K562 (cell line): ENCODE results near the gene C19orf44. TPM values are rescaled to one million over a fixed set of nuclear protein-coding genes. Genes with fewer than 3 reads are reported as not detected.

Source experiments
- ATAC-seq: fragments of 200-7000 bp; cut with Tn5 transposase; 3 replicates; pipeline ENCODE4 v1.9.1; 2020; ENCODE audit warnings: moderate library complexity
- BruUV-seq: library from RNA; stranded (reverse); fragments of 400-500 nt; replicated peaks from 2 replicates; lab custom pipeline; 2021; lab: Mats Ljungman, UMichigan
- CTCF ChIA-PET: fragments of 300-600 bp; formaldehyde crosslinking; extraction: SDS; loops from one replicate; lab custom pipeline; 2021; ENCODE audit warnings: low intra/inter-chr PET ratio; lab: Yijun Ruan, JAX
- POLR2A ChIA-PET: fragments of 300-600, 350-650 bp; sonication (Branson Sonifier 250); formaldehyde crosslinking; extraction: SDS; loops from one replicate; lab custom pipeline; 2021; ENCODE audit warnings: antibody characterized with exemption, inconsistent platforms; lab: Yijun Ruan, JAX
- DNase-seq, 4 experiments: peaks; one replicate each; pipeline versions ENCODE4 v3.0.0 to v3.0.0-alpha.2; 2011 to 2018; ENCODE audit warnings: low spot score in 3 of 4, mixed read lengths in 3 of 4; ENCODE audit errors: extremely low read depth in 1 of 4
- FAIRE-seq: peaks from 2 replicates; lab custom pipeline; 2011; peaks lifted over from hg19 to GRCh38; lab: Jason Lieb, UNC
- H2AFZ ChIP-seq: 2 replicates; pipeline ENCODE4 v1.6.0; 2011; ENCODE audit warnings: low read depth, low read length, control low read depth, inconsistent platforms
- H3K27ac ChIP-seq: fragments of 200-600 bp; 3 replicates; pipeline ENCODE4 v1.8.0; 2011; ENCODE audit warnings: low read depth, mild to moderate bottlenecking, control low read depth, inconsistent platforms, low read length, moderate library complexity, mixed read lengths; ENCODE audit errors: extremely low read depth
- H3K27me3 ChIP-seq, 2 experiments: fragments of 300-600 bp in 1 of 2; 2 replicates in 1 of 2; 3 replicates in 1 of 2; pipeline versions ENCODE4 v1.6.0 to v1.8.0; 2011; ENCODE audit warnings: inconsistent platforms in 2 of 2, low read length in 2 of 2, mild to moderate bottlenecking in 1 of 2, mixed read lengths in 1 of 2, moderate library complexity in 1 of 2; ENCODE audit not compliant: control insufficient read depth in 2 of 2, insufficient read depth in 2 of 2
- H3K36me3 ChIP-seq: fragments of 300-600 bp; 3 replicates; pipeline ENCODE4 v1.8.0; 2011; ENCODE audit warnings: mild to moderate bottlenecking, low read length, inconsistent platforms; ENCODE audit not compliant: control insufficient read depth, insufficient read depth
- H3K4me1 ChIP-seq, 2 experiments: fragments of 200-600 bp in 1 of 2; replicated peaks in 1 of 2; 2 replicates in 1 of 2; 3 replicates in 1 of 2; pipeline versions ENCODE4 v1.5.1 to v1.8.0; 2011; ENCODE audit warnings: inconsistent platforms in 2 of 2, low read length in 2 of 2, mild to moderate bottlenecking in 1 of 2, mixed read lengths in 1 of 2, moderate library complexity in 1 of 2; ENCODE audit not compliant: control insufficient read depth in 2 of 2, insufficient read depth in 2 of 2
- H3K4me2 ChIP-seq: 2 replicates; pipeline ENCODE4 v1.6.1; 2011; ENCODE audit warnings: low read length, control low read depth, inconsistent platforms, mixed read lengths; ENCODE audit not compliant: insufficient read depth
- H3K4me3 ChIP-seq: fragments of 200-600 bp; sonication (generic), shearing (Covaris generic); 2 replicates; pipeline ENCODE4 v1.5.1; 2016; ENCODE audit warnings: control low read depth, inconsistent platforms
- H3K79me2 ChIP-seq: fragments of 200-600 bp; 3 replicates; pipeline ENCODE4 v1.8.0; 2011; ENCODE audit warnings: low read length, inconsistent platforms; ENCODE audit not compliant: control insufficient read depth, insufficient read depth
- H3K9ac ChIP-seq, 2 experiments: 2 replicates each; pipeline versions ENCODE4 v1.6.0 to v1.6.1; 2011; ENCODE audit warnings: low read depth in 2 of 2, low read length in 2 of 2, control low read depth in 1 of 2, inconsistent platforms in 1 of 2, mild to moderate bottlenecking in 1 of 2, mixed read lengths in 1 of 2; ENCODE audit not compliant: insufficient read depth in 1 of 2
- H3K9me1 ChIP-seq: one replicate; pipeline ENCODE4 v1.6.0; 2011; ENCODE audit warnings: inconsistent platforms, mild to moderate bottlenecking, low read length, moderate library complexity; ENCODE audit not compliant: control insufficient read depth, insufficient read depth
- H3K9me3 ChIP-seq: replicated peaks from 2 replicates; pipeline ENCODE4 v1.5.1; 2011; ENCODE audit warnings: low read depth, low read length, inconsistent platforms; ENCODE audit not compliant: control insufficient read depth, insufficient read depth
- H4K20me1 ChIP-seq: replicated peaks from 2 replicates; pipeline ENCODE4 v1.6.1; 2011; ENCODE audit warnings: low read length, inconsistent platforms, mixed read lengths; ENCODE audit not compliant: control insufficient read depth, insufficient read depth
- EZH2 ChIP-seq: IDR thresholded peaks from 2 replicates; pipeline ENCODE4 v1.6.1; 2012; ENCODE audit warnings: low read depth, mild to moderate bottlenecking, inconsistent platforms, low read length, borderline replicate concordance
- HDAC6 ChIP-seq: IDR thresholded peaks from 2 replicates; pipeline ENCODE4 v1.6.1; 2012; ENCODE audit warnings: low read depth, mild to moderate bottlenecking, control low read depth, inconsistent platforms, low read length, moderate library complexity
- PTTG1 ChIP-seq: fragments of 450-650 bp; IDR thresholded peaks from 2 replicates; pipeline ENCODE4 v1.6.1; 2016; ENCODE audit warnings: low read depth, mild to moderate bottlenecking, missing genetic modification characterization, missing compliant biosample characterization
- STAT5A ChIP-seq: IDR thresholded peaks from 2 replicates; pipeline ENCODE4 v1.6.1; 2012; ENCODE audit warnings: low read length, inconsistent platforms, borderline replicate concordance
- TBL1XR1 ChIP-seq, 2 experiments: IDR thresholded peaks; 2 replicates each; pipeline ENCODE4 v1.6.1; 2012; ENCODE audit warnings: improper control_type of control experiment in 2 of 2, low read length in 2 of 2, mild to moderate bottlenecking in 1 of 2
- WGBS: fragments of 100-300 bp; shearing (Covaris generic); methylation state at CpG from one replicate; pipeline ENCODE4 v1.1.6; 2016; ENCODE audit warnings: low coverage, mixed read lengths; ENCODE audit not compliant: insufficient coverage; ENCODE audit errors: missing lambda C conversion rate; 5-methylcytosine and 5-hydroxymethylcytosine counted together
- in situ Hi-C: fragments of 300-500 bp; cut with MboI; formaldehyde crosslinking; loops from 4 replicates; pipeline ENCODE4 v1.15.0; 2018; ENCODE audit warnings: inconsistent platforms, mixed read lengths
- intact Hi-C: fragments of 100-400 bp; cut with micrococcal nuclease; formaldehyde crosslinking; loops from 2 replicates; pipeline ENCODE4 v1.14.2; 2022
- polyA plus RNA-seq, 8 experiments: library from polyadenylated mRNA; depleted of rRNA in 4 of 8; stranded (reverse) in 5 of 8; unstranded in 3 of 8; fragments of >200 nt; fragmentation: Nextera tagmentation in 2 of 8; fragmentation: Illumina TruSeq in 1 of 8; extraction: Ambion mirVana in 2 of 8; extraction: Trizol in 1 of 8; gene quantifications; 2 replicates each; pipeline versions ENCODE4 v1.2.1 to v1.2.3, GENCODE V29; 2011 to 2014; ENCODE audit warnings: inconsistent platforms in 1 of 8, missing spikeins in 1 of 8
- total RNA-seq, 7 experiments: library from RNA; depleted of rRNA in 6 of 7; stranded (reverse); fragments of >200 nt in 6 of 7; fragmentation: Illumina TruSeq in 2 of 7; extraction: Trizol in 2 of 7; gene quantifications; 2 replicates each; pipeline versions ENCODE4 v1.2.1 to v1.2.3, GENCODE V29; 2011 to 2021; ENCODE audit warnings: low replicate concordance in 1 of 7
- TF ChIP-seq, protein P1 (sequence below): fragments of 450-650 bp; IDR thresholded peaks from 2 replicates; pipeline ENCODE4 v1.6.1; 2014; ENCODE audit warnings: low read depth, mild to moderate bottlenecking, moderate library complexity, borderline replicate concordance

Gene C19orf44
- total and polyA plus RNA-seq, 9 of the 15 experiments (the other 6 are each of a cell fraction or from before 2014, with no cell fraction given) = 0.41 to 7.7 (median 3.5) TPM

DNA sequence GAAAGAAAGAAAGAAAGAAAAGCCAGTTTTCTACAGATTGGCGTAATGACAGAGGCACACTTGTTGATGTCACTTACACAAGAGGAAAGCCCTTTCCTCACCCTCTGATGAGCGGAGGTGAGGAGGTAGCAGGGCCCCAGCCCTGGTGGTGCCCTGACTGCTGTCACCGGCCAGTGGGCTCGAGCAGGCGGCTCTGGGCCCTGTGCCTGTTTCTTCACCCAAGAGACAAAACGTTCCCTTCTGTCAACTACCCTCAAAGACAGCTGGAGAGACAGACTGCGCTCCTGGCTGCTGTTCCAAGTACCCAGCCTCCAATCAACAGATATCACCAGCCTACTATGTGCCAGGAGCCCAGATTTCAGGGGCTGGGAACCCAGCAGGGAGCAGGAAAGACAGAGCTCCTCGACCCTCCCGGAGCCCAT, 34.6 kb upstream of the C19orf44 start:
- no peak for DNase-seq
- no peak for FAIRE-seq
- ATAC-seq = no peak
- ChIA-PET POLR2A (interaction anchor here (0.6 to 1.3 kb wide), 3 partner anchors 14 to 118 kb away, joined by 3 to 6 read pairs (median 3); partner anchors contain the start of genes C19orf44 and CALR3), CTCF (no interaction called here)
- Histone ChIP-seq H3K27ac (no peak overlapping the region), H3K9me1 (peaks cover 5% of the 10 kb centered on the region), H3K4me3 (no peak overlapping the region), H3K4me1 (peaks cover 12 to 38% of the 10 kb centered on the region in 2 experiments; a peak in 4 of 5 replicates), H3K27me3 (no peaks in the 10 kb centered on the region), H3K79me2 (peaks cover 84% of the 10 kb centered on the region), H3K4me2 (no peak overlapping the region), H3K36me3 (peaks cover 5% of the 10 kb centered on the region; the same call in 1 of the 3 replicates), H4K20me1 (peaks cover 58% of the 10 kb centered on the region), H3K9me3 (no peaks in the 10 kb centered on the region), H2AFZ (no peak overlapping the region), H3K9ac (0 out of 4 replicates have a peak overlapping the region, but pooled peaks of 1 of the 2 experiments have one; percentile 48)
- intact Hi-C loops (no loop called here), in situ Hi-C loops (no loop called here)
- BruUV-seq = no TSS peak
- WGBS = 79% methylated on average over 9 of the region's 9 CpGs
- TF ChIP-seq STAT5A (no peak), HDAC6 (no peak), PTTG1 (tag) (no peak), TBL1XR1 (IDR thresholded peaks at IDR 0.05; ENCODE audit: low read length in 2 of 2) (no peak), EZH2 (no peak)
- TF ChIP-seq, protein P1, sequence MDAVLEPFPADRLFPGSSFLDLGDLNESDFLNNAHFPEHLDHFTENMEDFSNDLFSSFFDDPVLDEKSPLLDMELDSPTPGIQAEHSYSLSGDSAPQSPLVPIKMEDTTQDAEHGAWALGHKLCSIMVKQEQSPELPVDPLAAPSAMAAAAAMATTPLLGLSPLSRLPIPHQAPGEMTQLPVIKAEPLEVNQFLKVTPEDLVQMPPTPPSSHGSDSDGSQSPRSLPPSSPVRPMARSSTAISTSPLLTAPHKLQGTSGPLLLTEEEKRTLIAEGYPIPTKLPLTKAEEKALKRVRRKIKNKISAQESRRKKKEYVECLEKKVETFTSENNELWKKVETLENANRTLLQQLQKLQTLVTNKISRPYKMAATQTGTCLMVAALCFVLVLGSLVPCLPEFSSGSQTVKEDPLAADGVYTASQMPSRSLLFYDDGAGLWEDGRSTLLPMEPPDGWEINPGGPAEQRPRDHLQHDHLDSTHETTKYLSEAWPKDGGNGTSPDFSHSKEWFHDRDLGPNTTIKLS = no peak
